Measurements from ENCODE around the gene MTM1. TPM values are rescaled to one million over a fixed set of nuclear protein-coding genes. Genes with fewer than 3 reads are reported as not detected.
A peak's percentile ranks its signal among the peaks of the same experiment; 100 is the strongest.

Gene MTM1
- total RNA-seq, 1 donor from 2014 or later: 11.0 TPM

- no peak overlapping the region for H3K4me3 Mint-ChIP-seq (ENCODE audit: unreplicated experiment)
- FAIRE-seq (peak; percentile 98), DNase-seq (ENCODE audit: low read depth) (peak; percentile 68)
- peak overlapping the region; percentile 57 for H3K27ac ChIP-seq (ENCODE audit: low read depth, low read length)
- H3K9ac ChIP-seq (ENCODE audit: low read length): no peak overlapping the region
- H3K27me3 ChIP-seq (ENCODE audit: insufficient read depth, low read length): no peaks in the 10 kb centered on the region
- peaks cover 3% of the 10 kb centered on the region for H3K36me3 Mint-ChIP-seq (ENCODE audit: low read depth, unreplicated experiment)
- no peak overlapping the region for H3K4me3 ChIP-seq (ENCODE audit: insufficient read depth, low read depth, low read length)
- peaks cover 11% of the 10 kb centered on the region for H3K4me1 ChIP-seq (ENCODE audit: insufficient read depth, low read length)
- peaks cover 13% of the 10 kb centered on the region for H3K79me2 ChIP-seq (ENCODE audit: insufficient read depth, low read length)
- no peaks in the 10 kb centered on the region for H3K9me3 Mint-ChIP-seq (ENCODE audit: unreplicated experiment)
- no peaks in the 10 kb centered on the region for H3K27me3 Mint-ChIP-seq (ENCODE audit: low read depth, unreplicated experiment)
- H3K4me1 Mint-ChIP-seq (ENCODE audit: low read depth, unreplicated experiment): peaks cover 13% of the 10 kb centered on the region
- peak overlapping the region; percentile 62 for H3K4me2 ChIP-seq (ENCODE audit: low read length)
- no peaks in the 10 kb centered on the region for H4K20me1 ChIP-seq (ENCODE audit: insufficient read depth, low read length)
- H3K27ac Mint-ChIP-seq (ENCODE audit: unreplicated experiment): peak overlapping the region; percentile 77
- no peaks in the 10 kb centered on the region for H3K9me3 ChIP-seq (ENCODE audit: insufficient read depth, low read depth, low read length)
- TF ChIP-seq EZH2 (IDR thresholded peaks at IDR 0.05; ENCODE audit: insufficient read depth, low read length) (no peak), CTCF (IDR thresholded peaks at IDR 0.05; ENCODE audit: insufficient read depth, low read depth, low read length) (no peak)
- no peak overlapping the region for H2AFZ ChIP-seq (ENCODE audit: low read depth, low read length)
- no peaks in the 10 kb centered on the region for H3K36me3 ChIP-seq (ENCODE audit: insufficient read depth, low read length)
Observed at GRCh38 chrX:150581093-150581775, 12.8 kb downstream of the MTM1 start.

DNA sequence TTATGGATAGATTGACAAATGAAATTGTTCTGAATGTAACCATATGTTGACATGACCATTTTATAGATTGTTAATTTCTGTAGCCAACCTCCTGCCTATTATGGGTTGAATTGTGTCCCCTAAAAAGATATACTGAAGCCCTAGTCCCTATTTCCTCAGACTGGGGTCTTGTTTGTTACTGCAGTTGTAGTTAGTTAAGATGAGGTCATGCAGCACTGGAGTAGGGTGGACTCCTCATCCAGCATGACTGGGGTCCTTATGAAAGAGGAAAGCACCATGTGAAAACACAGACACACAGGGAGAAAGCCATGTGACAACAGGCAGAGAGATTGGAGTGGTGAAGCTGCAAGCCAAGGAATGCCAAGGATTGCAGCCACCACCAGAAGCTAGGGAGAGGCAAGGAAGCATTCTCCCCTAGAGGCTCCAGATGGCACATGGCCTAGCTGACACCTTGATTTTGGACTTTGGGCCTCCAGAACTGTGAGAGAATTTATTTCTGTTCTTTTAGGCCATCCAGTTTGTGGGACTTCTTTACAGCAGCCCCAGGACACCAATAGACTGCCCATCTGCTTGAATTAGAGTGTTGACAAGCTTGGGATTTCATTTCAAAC is 14.0 kb downstream of the MTM1 start:
- no peaks in the 10 kb centered on the region for H3K27me3 Mint-ChIP-seq (ENCODE audit: low read depth, unreplicated experiment)
- Histone ChIP-seq H3K4me3 (ENCODE audit: insufficient read depth, low read depth, low read length) (no peak overlapping the region), H3K27ac (ENCODE audit: low read depth, low read length) (no peak overlapping the region), H3K9ac (ENCODE audit: low read length) (no peak overlapping the region), H4K20me1 (ENCODE audit: insufficient read depth, low read length) (no peaks in the 10 kb centered on the region), H3K9me3 (ENCODE audit: insufficient read depth, low read depth, low read length) (no peaks in the 10 kb centered on the region), H3K27me3 (ENCODE audit: insufficient read depth, low read length) (no peaks in the 10 kb centered on the region), H3K4me1 (ENCODE audit: insufficient read depth, low read length) (peaks cover 11% of the 10 kb centered on the region), H3K4me2 (ENCODE audit: low read length) (no peak overlapping the region), H2AFZ (ENCODE audit: low read depth, low read length) (no peak overlapping the region), H3K36me3 (ENCODE audit: insufficient read depth, low read length) (no peaks in the 10 kb centered on the region), H3K79me2 (ENCODE audit: insufficient read depth, low read length) (peaks cover 9% of the 10 kb centered on the region)
- no peaks in the 10 kb centered on the region for H3K9me3 Mint-ChIP-seq (ENCODE audit: unreplicated experiment)
- no peak overlapping the region for H3K4me3 Mint-ChIP-seq (ENCODE audit: unreplicated experiment)
- H3K36me3 Mint-ChIP-seq (ENCODE audit: low read depth, unreplicated experiment): peaks cover 4% of the 10 kb centered on the region
- no peak for DNase-seq (ENCODE audit: low read depth)
- H3K27ac Mint-ChIP-seq (ENCODE audit: unreplicated experiment): no peak overlapping the region
- H3K4me1 Mint-ChIP-seq (ENCODE audit: low read depth, unreplicated experiment): peaks cover 13% of the 10 kb centered on the region
- no peak for TF ChIP-seq EZH2 (IDR thresholded peaks at IDR 0.05; ENCODE audit: insufficient read depth, low read length)
- TF ChIP-seq CTCF (IDR thresholded peaks at IDR 0.05; ENCODE audit: insufficient read depth, low read depth, low read length): no peak
- peak; percentile 80 for FAIRE-seq
